SK-N-SH (cell line): ENCODE data around the gene ZNF185.

Source experiments
- CHD2 ChIP-seq: fragments of 150-350 bp; IDR thresholded peaks from 2 replicates; pipeline ENCODE4 v1.6.1; 2018; ENCODE audit warnings: low read length; ENCODE audit not compliant: partially characterized antibody
- FOSL2 ChIP-seq: IDR thresholded peaks from 2 replicates; pipeline ENCODE4 v1.4.0; 2012; ENCODE audit warnings: low read depth, mild to moderate bottlenecking, moderate library complexity, borderline replicate concordance
- FOXM1 ChIP-seq: IDR thresholded peaks from 2 replicates; pipeline ENCODE4 v1.4.0; 2012; ENCODE audit warnings: low read depth, mild to moderate bottlenecking
- MAX ChIP-seq: IDR thresholded peaks from 2 replicates; pipeline ENCODE4 v1.4.0; 2012; ENCODE audit warnings: low read depth
- MEF2A ChIP-seq: IDR thresholded peaks from 2 replicates; pipeline ENCODE4 v1.4.0; 2012; ENCODE audit warnings: low read depth, borderline replicate concordance
- SMC3 ChIP-seq: IDR thresholded peaks from 2 replicates; pipeline ENCODE4 v1.6.1; 2012; ENCODE audit warnings: low read depth, low read length, improper control_type of control experiment
- USF1 ChIP-seq: IDR thresholded peaks from 2 replicates; pipeline ENCODE4 v1.4.0; 2012; ENCODE audit warnings: low read depth, borderline replicate concordance
- TF ChIP-seq, protein P1 (sequence below): fragments of 200-600 bp; sonication (generic); IDR thresholded peaks from 2 replicates; pipeline ENCODE4 v1.6.1; 2017; ENCODE audit warnings: antibody characterized with exemption, mild to moderate bottlenecking, moderate library complexity

DNA sequence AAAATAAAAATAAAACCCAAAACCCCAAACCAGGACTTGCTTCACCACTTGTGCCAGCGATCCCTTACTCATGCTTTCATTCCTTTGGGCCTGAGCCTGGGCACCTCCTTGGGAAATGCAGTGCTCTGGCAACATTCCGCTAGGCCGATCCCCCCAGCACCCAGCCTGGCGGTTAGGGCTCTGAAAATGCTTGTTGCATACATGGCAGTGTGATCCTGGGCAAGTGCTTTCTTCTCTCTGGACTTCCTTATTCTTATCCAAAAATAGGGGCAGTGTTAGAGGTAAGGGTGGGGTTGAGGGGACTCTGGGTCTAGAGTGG is 4.6 kb downstream of the ZNF185 start:
- no peak for TF ChIP-seq FOXM1
- TF ChIP-seq, protein P1, sequence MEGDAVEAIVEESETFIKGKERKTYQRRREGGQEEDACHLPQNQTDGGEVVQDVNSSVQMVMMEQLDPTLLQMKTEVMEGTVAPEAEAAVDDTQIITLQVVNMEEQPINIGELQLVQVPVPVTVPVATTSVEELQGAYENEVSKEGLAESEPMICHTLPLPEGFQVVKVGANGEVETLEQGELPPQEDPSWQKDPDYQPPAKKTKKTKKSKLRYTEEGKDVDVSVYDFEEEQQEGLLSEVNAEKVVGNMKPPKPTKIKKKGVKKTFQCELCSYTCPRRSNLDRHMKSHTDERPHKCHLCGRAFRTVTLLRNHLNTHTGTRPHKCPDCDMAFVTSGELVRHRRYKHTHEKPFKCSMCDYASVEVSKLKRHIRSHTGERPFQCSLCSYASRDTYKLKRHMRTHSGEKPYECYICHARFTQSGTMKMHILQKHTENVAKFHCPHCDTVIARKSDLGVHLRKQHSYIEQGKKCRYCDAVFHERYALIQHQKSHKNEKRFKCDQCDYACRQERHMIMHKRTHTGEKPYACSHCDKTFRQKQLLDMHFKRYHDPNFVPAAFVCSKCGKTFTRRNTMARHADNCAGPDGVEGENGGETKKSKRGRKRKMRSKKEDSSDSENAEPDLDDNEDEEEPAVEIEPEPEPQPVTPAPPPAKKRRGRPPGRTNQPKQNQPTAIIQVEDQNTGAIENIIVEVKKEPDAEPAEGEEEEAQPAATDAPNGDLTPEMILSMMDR: no peak
- TF ChIP-seq MEF2A: no peak
- TF ChIP-seq FOSL2: no peak
- TF ChIP-seq CHD2: no peak
- no peak for TF ChIP-seq SMC3
- TF ChIP-seq USF1: no peak
- no peak for TF ChIP-seq MAX
